GM12891 (cell line): ENCODE results near the gene RHOXF2.

Source experiments
- PAX5 ChIP-seq: IDR thresholded peaks from 2 replicates; pipeline ENCODE4 v1.6.1; 2011; ENCODE audit warnings: low read length, moderate library complexity, mild to moderate bottlenecking; ENCODE audit not compliant: insufficient read depth, severe bottlenecking
- POLR2A ChIP-seq: IDR thresholded peaks from 2 replicates; pipeline ENCODE4 v1.6.1; 2011; ENCODE audit warnings: low read depth, low read length, control low read depth
- POLR2AphosphoS5 ChIP-seq: IDR thresholded peaks from 2 replicates; pipeline ENCODE4 v1.6.1; 2011; ENCODE audit warnings: low read depth, low read length, control low read depth
- POU2F2 ChIP-seq: IDR thresholded peaks from 2 replicates; pipeline ENCODE4 v1.6.1; 2011; ENCODE audit warnings: low read depth, mild to moderate bottlenecking, control low read depth, low read length, moderate library complexity

GRCh38 chrX:120213438-120214265 is 55.2 kb downstream of the RHOXF2 start:
- no peak for TF ChIP-seq POLR2A
- TF ChIP-seq POLR2AphosphoS5 = no peak
- no peak for TF ChIP-seq PAX5
- TF ChIP-seq POU2F2 = no peak
